Kidney tubule cell (primary cell): ENCODE measurements around the gene INTS6L.

Experiments
- DNase-seq: peaks from one replicate; pipeline ENCODE4 v3.0.0-alpha.2; 2018; ENCODE audit warnings: low spot score

Gene INTS6L, protein sequence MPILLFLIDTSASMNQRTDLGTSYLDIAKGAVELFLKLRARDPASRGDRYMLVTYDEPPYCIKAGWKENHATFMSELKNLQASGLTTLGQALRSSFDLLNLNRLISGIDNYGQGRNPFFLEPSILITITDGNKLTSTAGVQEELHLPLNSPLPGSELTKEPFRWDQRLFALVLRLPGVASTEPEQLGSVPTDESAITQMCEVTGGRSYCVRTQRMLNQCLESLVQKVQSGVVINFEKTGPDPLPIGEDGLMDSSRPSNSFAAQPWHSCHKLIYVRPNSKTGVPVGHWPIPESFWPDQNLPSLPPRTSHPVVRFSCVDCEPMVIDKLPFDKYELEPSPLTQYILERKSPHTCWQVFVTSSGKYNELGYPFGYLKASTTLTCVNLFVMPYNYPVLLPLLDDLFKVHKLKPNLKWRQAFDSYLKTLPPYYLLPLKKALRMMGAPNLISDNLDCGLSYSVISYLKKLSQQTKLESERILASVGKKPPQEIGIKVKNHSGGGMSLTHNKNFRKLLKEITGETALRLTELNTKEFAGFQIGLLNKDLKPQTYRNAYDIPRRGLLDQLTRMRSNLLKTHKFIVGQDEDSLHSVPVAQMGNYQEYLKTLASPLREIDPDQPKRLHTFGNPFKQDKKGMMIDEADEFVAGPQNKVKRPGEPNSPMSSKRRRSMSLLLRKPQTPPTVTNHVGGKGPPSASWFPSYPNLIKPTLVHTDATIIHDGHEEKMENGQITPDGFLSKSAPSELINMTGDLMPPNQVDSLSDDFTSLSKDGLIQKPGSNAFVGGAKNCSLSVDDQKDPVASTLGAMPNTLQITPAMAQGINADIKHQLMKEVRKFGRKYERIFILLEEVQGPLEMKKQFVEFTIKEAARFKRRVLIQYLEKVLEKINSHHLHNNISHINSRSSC

DNA sequence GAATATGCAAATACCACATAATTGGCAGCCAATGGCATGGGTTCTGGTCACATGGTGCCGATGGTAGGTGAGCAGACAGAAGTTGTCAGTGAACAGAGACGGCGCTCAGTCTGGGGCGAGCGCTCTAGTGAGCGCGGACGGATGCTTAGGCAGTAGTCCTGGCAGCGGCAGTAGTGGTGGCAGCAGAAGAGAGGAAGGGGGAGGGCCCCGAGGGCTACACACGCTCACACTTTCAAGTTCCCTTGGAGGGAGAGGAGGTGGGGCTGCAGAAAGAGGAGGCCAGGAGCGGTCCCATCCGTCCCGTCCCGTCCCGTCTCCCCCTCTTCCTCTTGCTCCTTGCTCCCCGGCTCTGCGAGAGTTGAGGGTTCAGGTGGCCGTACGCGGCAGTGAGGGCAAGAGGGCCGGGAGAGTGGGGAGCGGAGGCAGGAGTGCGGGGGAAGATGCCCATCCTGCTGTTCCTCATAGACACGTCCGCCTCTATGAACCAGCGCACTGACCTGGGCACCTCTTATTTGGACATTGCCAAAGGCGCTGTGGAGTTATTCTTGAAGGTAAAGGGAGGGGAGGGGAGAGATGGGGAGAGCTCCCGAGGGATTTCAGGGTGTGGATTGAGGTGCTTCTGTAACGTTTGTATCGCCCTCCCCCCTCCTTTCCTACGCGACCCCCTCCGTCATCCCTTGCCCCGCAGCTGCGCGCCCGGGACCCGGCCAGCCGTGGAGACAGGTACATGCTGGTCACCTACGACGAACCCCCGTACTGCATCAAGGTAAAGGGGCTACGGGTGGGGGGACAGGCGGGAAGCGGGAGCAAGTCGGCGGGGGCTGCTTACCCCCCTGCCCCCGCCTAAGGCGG lies at the start of gene INTS6L:
TSS of gene INTS6L (plus strand) at position 108 of the 852 bp plus-strand sequence. CDS start at position 441, 333 bp downstream.
- peak; percentile 91 for DNase-seq

DNA sequence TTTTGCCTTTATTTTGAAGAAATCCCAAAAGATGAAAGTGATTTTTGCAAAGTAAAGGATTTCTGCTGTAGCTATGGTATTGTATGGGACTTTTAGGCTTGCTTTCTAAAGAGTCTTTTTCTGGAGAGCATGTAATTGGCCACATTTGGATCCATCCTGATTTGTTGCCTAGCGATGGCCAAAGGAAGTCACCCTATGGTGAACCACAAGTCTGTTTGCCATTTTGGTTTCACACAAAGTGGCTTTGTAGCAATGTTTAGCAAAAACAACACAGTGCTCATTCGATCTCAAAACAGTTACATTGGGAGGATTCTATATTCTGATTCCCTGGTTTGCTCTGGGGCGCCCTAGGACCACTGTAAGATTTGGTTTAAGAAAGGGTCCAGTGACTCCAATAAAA lies 44.1 kb upstream of the INTS6L start:
- no peak for DNase-seq

DNA sequence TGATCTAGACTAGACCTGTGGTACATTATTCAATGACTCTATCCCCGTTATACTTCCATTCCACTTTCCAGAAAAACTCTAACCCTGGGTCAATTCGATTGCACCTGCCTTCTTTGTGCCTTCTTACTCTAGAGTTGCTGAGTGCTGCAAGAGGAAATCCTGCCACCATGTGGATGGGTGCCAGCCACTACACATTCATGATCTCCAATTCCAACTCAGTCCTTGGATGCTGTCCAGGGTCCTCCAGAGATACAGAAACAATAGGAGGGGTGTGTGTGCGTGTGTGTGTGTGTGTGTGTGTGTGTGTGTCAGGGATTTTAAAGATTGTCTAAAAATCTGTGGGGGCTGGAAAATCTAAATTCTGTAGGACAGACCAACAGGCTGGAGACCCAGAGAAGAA lies 42.9 kb upstream of the INTS6L start:
- peak; percentile 72 for DNase-seq

- no peak for DNase-seq
These were observed 40.4 kb upstream of the INTS6L start for GRCh38 chrX:135480076-135480475.

- DNase-seq, result no peak
These were observed 38.7 kb upstream of the INTS6L start for GRCh38 chrX:135481696-135482179.

- DNase-seq, result peak; percentile 46
These were observed 35.7 kb upstream of the INTS6L start for GRCh38 chrX:135484641-135485289.

- DNase-seq, result no peak
These were observed 30.9 kb upstream of the INTS6L start for GRCh38 chrX:135489542-135489941.

DNA sequence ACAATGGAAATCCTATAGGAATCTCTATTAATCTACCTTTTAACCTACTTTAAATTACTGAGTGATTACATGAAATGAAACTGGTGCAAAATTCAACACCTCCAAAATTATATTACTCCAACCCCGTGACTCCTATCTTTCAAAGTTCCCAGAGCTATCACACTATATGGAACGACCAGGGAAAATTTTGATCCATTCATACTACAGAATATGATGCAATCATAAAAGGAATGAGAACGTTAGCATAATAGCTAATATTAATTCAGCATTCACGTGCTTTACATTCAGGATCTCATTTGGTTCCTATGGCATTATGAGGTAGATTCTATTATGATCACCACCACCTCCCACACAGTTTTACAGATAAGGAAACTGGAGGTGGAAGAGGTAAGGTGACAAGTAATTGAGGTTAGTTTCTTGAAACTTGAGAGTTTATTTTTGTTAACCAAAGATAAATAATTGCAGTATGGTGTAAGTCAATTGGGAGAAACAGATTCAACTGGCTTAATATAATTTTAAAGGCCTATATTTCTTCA lies 29.4 kb upstream of the INTS6L start:
- DNase-seq, result no peak

DNA sequence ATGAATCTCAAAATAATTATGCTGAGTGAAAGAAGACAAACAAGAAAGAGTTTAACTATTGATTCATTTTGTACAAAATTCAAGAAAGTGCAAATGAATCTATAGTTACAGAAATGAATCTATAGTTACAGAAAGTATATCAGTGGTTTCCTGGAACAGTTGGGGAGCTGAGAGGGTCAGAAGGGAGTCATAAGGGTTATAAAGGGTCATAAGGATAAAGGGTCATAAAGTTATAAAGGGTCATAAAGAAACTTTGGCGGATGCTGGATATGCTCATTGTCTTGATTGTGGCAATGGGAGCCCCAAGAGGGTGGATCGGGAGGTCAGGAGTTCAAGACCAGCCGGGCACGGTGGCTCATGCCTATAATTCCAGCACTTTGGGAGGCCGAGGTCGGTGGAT lies 26.0 kb upstream of the INTS6L start:
- no peak for DNase-seq

DNA sequence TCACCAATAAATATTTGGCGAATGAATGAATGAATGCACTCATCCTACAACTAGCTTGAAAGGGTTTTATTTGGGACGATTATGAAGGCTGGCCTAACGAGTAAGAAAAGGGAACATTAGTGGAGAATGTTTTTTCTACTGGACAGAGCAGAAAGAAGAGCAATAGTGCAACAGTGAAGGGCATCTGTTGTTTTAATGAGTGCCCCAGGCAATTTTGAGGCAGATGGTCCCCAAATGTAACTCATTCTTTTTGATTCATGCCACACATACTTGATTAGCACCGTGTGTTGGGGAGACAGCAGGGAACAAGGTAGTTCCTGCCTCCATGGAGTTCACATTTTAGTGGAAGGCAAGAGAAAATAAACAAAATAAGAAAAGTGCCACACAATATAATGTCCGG lies 22.7 kb upstream of the INTS6L start:
- no peak for DNase-seq

GRCh38 chrX:135498236-135498635 lies 22.2 kb upstream of the INTS6L start:
- no peak for DNase-seq

GRCh38 chrX:135505351-135505750 lies 15.1 kb upstream of the INTS6L start:
- DNase-seq, result no peak

DNA sequence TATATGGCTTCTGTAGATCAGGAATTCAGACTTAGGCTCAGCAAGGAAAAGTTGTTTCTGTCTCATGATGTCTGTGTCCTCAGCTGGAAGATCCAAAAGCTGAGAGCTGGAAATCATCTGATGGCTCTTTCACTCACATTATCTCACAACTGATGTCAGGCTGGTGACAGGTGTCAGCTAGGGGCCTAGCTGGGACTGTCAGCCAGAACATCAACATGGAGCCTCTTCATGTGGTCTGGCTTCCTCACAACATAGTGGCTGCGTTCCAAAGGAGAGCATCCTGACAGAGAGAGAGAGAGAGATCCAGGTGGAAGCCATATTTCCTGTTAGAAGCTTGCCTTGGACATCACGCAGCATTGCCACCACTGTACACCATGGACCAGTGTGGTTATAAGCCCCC lies 10.6 kb upstream of the INTS6L start:
- DNase-seq, result no peak

- DNase-seq, result no peak
These were observed 7.8 kb upstream of the INTS6L start for GRCh38 chrX:135512508-135513129.

DNA sequence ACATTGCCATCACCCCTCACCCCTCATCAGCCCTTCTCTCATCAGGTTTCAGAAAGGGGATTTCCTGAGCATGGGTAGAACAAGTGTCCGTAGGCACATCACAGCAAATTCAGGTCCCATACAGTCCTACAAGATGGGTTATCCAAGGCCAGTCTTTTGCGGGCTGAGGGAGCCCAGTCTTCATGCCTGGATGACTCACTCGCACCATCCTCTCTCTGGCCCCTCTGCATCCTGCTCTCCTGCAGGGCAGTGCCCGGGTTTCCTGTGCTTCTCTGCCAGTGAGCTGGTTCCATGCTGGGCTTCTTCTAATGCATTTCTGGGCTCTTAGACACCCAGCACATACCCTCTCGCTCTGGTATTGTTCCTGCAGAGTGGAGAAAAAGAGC lies 7.3 kb upstream of the INTS6L start:
- no peak for DNase-seq

DNA sequence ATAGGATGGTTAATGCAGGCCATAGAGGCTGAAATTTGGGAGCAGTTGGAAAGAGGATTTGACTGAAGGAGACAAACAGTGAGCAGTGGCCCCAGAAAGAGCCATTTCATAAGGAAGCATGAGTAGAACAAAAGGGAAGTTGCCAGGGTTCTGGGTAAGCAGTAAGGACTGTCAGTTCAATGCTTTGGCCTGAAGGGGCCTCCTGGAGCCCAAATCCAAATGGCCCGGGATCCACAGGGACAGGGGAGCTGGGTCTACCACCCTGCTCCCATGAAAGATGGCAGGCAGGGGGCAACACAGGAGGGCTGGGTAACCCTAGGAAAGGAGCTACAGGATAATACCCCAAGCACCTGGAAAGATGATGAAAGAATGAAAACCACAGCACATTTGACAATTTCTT lies 4.1 kb upstream of the INTS6L start:
- no peak for DNase-seq

GRCh38 chrX:135518161-135518560 lies 2.3 kb upstream of the INTS6L start:
- DNase-seq, result no peak

GRCh38 chrX:135520022-135520552 lies 373 bp upstream of the INTS6L start:
- DNase-seq, result peak; percentile 26

DNA sequence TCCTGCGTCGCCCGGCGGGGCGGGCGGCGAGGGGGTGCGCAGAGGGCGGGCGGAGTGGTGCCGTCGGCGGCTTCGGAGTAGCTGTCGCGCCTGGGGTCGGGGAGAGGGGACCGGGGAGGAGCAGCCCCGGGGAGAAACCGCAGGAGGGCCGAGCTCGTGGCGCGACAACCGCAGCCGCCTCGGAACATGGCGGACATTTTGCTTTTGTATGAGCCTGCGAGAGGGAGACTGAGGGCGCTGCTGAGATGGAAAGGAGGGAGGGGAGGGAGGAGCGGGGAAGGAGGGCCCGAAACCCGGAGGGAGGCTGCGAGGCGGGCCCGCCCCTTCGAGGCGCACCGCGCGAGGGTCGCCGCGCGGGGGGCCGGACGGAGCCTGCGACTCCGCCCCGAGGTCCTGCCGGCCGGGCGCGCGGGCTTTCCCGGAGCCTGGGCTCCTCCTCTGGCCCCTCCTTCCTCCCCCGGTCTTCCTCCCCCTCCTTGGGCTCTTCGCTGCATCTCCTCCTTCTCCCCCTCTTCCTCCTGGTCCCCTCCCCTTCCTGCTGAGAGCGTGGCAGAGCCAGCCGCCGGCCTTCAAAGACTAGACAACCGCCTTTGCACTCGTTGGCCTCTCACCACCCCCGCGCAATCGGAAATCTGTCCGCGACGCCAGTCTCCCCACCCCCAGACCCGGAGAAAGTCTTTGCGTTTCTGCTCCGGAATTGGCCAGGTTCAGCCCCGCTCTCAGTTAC lies 1.1 kb downstream of the INTS6L start:
- DNase-seq, result peak; percentile 92

DNA sequence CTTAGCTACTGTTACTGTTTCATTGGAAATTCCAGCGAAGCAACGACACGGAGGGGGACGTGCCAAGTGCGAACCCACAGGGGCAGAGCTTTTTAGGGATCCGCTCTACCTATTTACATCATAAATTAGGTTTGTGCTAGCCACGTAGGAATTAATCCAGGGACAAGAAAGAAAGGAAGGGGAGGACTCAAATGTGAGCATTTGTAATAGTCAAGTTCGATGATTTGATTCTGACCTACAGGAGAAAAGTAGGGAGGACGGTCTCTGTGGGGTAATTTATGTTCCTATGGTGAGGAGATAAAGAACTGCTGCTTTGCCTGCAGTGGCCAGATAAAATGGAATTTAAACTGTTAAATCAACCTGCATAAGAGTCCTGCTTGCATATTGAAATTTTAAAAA lies 1.7 kb downstream of the INTS6L start:
- DNase-seq, result no peak
